GM12878 (cell line): ENCODE data around the gene MT1E. TPM values are rescaled to one million over a fixed set of nuclear protein-coding genes. Genes with fewer than 3 reads are reported as not detected.

Experiments used
- ATAC-seq: fragments of 200-7000 bp; cut with Tn5 transposase; 3 replicates; pipeline ENCODE4 v1.9.1; 2020; ENCODE audit warnings: mild to moderate bottlenecking, moderate library complexity
- BruUV-seq: library from RNA; stranded (reverse); fragments of 400-500 nt; replicated peaks from 2 replicates; lab custom pipeline; 2021; lab: Mats Ljungman, UMichigan
- CTCF ChIA-PET: fragments of 300-600 bp; sonication (Branson Sonifier 250); formaldehyde crosslinking; extraction: SDS; loops from one replicate; lab custom pipeline; 2021; ENCODE audit warnings: inconsistent platforms; lab: Yijun Ruan, JAX
- POLR2A ChIA-PET: fragments of 350-600 bp; formaldehyde crosslinking; extraction: SDS; loops from one replicate; lab custom pipeline; 2021; ENCODE audit warnings: inconsistent platforms; lab: Charles Lee
- RAD21 ChIA-PET: fragments of 300-600 bp; sonication (Branson Sonifier 250); formaldehyde crosslinking; loops from one replicate; lab custom pipeline; 2023; ENCODE audit warnings: antibody characterized with exemption; ENCODE audit not compliant: unreplicated experiment; lab: Charles Lee
- SMC1A ChIA-PET: fragments of 300-600 bp; sonication (Branson Sonifier 250); formaldehyde crosslinking; loops from one replicate; lab custom pipeline; 2023; ENCODE audit not compliant: unreplicated experiment, uncharacterized antibody; lab: Charles Lee
- DNase-seq: peaks from one replicate; pipeline ENCODE4 v3.0.0-alpha.2; 2011; ENCODE audit warnings: low read depth, low spot score
- FAIRE-seq: peaks from 3 replicates; lab custom pipeline; 2011; peaks lifted over from hg19 to GRCh38; lab: Jason Lieb, UNC
- H2AFZ ChIP-seq: 2 replicates; pipeline ENCODE4 v1.6.0; 2011; ENCODE audit warnings: low read depth, low read length, control low read depth; ENCODE audit not compliant: control insufficient read depth
- H3K27ac ChIP-seq: 2 replicates; pipeline ENCODE4 v1.5.1; 2011; ENCODE audit warnings: control low read depth; ENCODE audit not compliant: control insufficient read depth, insufficient read depth
- H3K27me3 ChIP-seq, 2 experiments: replicated peaks in 1 of 2; 2 replicates each; pipeline versions ENCODE4 v1.6.0 to v1.6.1; 2011; ENCODE audit warnings: low read length in 1 of 2; ENCODE audit not compliant: control insufficient read depth in 2 of 2, insufficient read depth in 2 of 2
- H3K36me3 ChIP-seq, 2 experiments: 2 replicates each; pipeline ENCODE4 v1.5.1; 2011; ENCODE audit warnings: low read length in 1 of 2; ENCODE audit not compliant: control insufficient read depth in 2 of 2, insufficient read depth in 2 of 2
- H3K4me1 ChIP-seq: 2 replicates; pipeline ENCODE4 v1.6.1; 2011; ENCODE audit warnings: mild to moderate bottlenecking, low read length, moderate library complexity, mixed read lengths; ENCODE audit not compliant: control insufficient read depth, insufficient read depth
- H3K4me2 ChIP-seq: 2 replicates; pipeline ENCODE4 v1.6.0; 2011; ENCODE audit warnings: control low read depth; ENCODE audit not compliant: control insufficient read depth, insufficient read depth
- H3K4me3 ChIP-seq: fragments of 200-600 bp; sonication (generic); 2 replicates; pipeline ENCODE4 v1.5.1; 2016
- H3K79me2 ChIP-seq: 2 replicates; pipeline ENCODE4 v1.6.0; 2011; ENCODE audit warnings: low read length; ENCODE audit not compliant: control insufficient read depth, insufficient read depth
- H3K9ac ChIP-seq: 2 replicates; pipeline ENCODE4 v1.8.0; 2011; ENCODE audit warnings: low read length, control low read depth, mixed read lengths; ENCODE audit not compliant: control insufficient read depth, insufficient read depth
- H3K9me3 ChIP-seq: replicated peaks from 3 replicates; pipeline ENCODE4 v1.5.1; 2011; ENCODE audit warnings: mild to moderate bottlenecking, low read length; ENCODE audit not compliant: control insufficient read depth, insufficient read depth
- H4K20me1 ChIP-seq: 2 replicates; pipeline ENCODE4 v1.6.0; 2011; ENCODE audit not compliant: control insufficient read depth, insufficient read depth
- CEBPB ChIP-seq, 2 experiments: fragments of 150-350 bp in 1 of 2; IDR thresholded peaks; 2 replicates each; pipeline ENCODE4 v1.6.1; 2012 to 2014; ENCODE audit warnings: low read depth in 2 of 2, low read length in 2 of 2, borderline replicate concordance in 1 of 2, inconsistent platforms in 1 of 2
- CHD2 ChIP-seq: IDR thresholded peaks from 2 replicates; pipeline ENCODE4 v1.6.1; 2011; ENCODE audit warnings: low read depth, low read length, improper control_type of control experiment, borderline replicate concordance
- CREB1 ChIP-seq: IDR thresholded peaks from 2 replicates; pipeline ENCODE4 v1.6.1; 2012; ENCODE audit warnings: low read depth, mild to moderate bottlenecking, inconsistent platforms
- ESRRA ChIP-seq: IDR thresholded peaks from 2 replicates; pipeline ENCODE4 v1.6.1; 2012; ENCODE audit warnings: mild to moderate bottlenecking, low read length, improper control_type of control experiment
- NBN ChIP-seq: fragments of 450-650 bp; IDR thresholded peaks from 2 replicates; pipeline ENCODE4 v1.6.1; 2016
- SIX5 ChIP-seq: IDR thresholded peaks from 2 replicates; pipeline ENCODE4 v1.6.1; 2011; ENCODE audit warnings: mild to moderate bottlenecking, low read depth, low read length, moderate library complexity; ENCODE audit not compliant: severe bottlenecking
- SMARCA5 ChIP-seq: fragments of 450-650 bp; IDR thresholded peaks from 2 replicates; pipeline ENCODE4 v1.6.1; 2017; ENCODE audit warnings: mild to moderate bottlenecking
- SP1 ChIP-seq: IDR thresholded peaks from one replicate; pipeline ENCODE4 v1.6.1; 2011; ENCODE audit warnings: low read depth, low read length
- SREBF1 ChIP-seq: IDR thresholded peaks from 2 replicates; pipeline ENCODE4 v1.6.1; 2012; ENCODE audit warnings: mild to moderate bottlenecking, low read length
- TARDBP ChIP-seq: IDR thresholded peaks from 2 replicates; pipeline ENCODE4 v1.6.1; 2016; ENCODE audit warnings: borderline replicate concordance
- YBX1 ChIP-seq: fragments of 450-650 bp; IDR thresholded peaks from 2 replicates; pipeline ENCODE4 v1.6.1; 2016; ENCODE audit warnings: antibody characterized with exemption
- YY1 ChIP-seq: IDR thresholded peaks from 2 replicates; pipeline ENCODE4 v1.6.1; 2011; ENCODE audit warnings: low read depth, mild to moderate bottlenecking, low read length
- ZNF207 ChIP-seq: fragments of 450-650 bp; IDR thresholded peaks from 2 replicates; pipeline ENCODE4 v1.6.1; 2014; ENCODE audit warnings: antibody characterized with exemption, mild to moderate bottlenecking, borderline replicate concordance
- ZNF622 ChIP-seq: fragments of 450-650 bp; IDR thresholded peaks from 2 replicates; pipeline ENCODE4 v1.6.1; 2017; ENCODE audit warnings: mild to moderate bottlenecking, inconsistent platforms
- WGBS: methylation state at CpG from one replicate; pipeline ENCODE4 v1.1.6; 2016; ENCODE audit warnings: low lambda C conversion rate; ENCODE audit not compliant: insufficient replicate concordance, insufficient coverage; ENCODE audit errors: missing lambda C conversion rate; 5-methylcytosine and 5-hydroxymethylcytosine counted together
- in situ Hi-C: fragments of 300-500 bp; cut with MboI; formaldehyde crosslinking; loops from 9 replicates; pipeline ENCODE4 v1.14.3; 2018; ENCODE audit warnings: mixed read lengths
- intact Hi-C: fragments of 100-400 bp; cut with micrococcal nuclease; formaldehyde crosslinking; loops from one replicate; pipeline ENCODE4 v1.14.2; 2022; ENCODE audit not compliant: unreplicated experiment
- polyA plus RNA-seq, 11 experiments: library from polyadenylated mRNA; depleted of rRNA in 4 of 11; unstranded in 6 of 11; stranded (reverse) in 5 of 11; fragments of >200 nt; fragmentation: Nextera tagmentation in 4 of 11; fragmentation: Illumina TruSeq in 1 of 11; extraction: Ambion mirVana in 4 of 11; extraction: Trizol in 1 of 11; gene quantifications; 1 replicate in 1 of 11; 2 replicates in 10 of 11; pipeline versions ENCODE4 v1.2.1 to v1.2.3, GENCODE V29; 2011 to 2016; ENCODE audit warnings: inconsistent platforms in 2 of 11, missing spikeins in 2 of 11, low read depth in 1 of 11
- total RNA-seq, 4 experiments: library from RNA; depleted of rRNA in 3 of 4; stranded (reverse); fragments of >200 nt in 3 of 4; fragmentation: Illumina TruSeq in 1 of 4; extraction: Trizol in 1 of 4; gene quantifications; 2 replicates each; pipeline versions ENCODE4 v1.2.1 to v1.2.3, GENCODE V29; 2013 to 2021
- TF ChIP-seq, protein P1 (sequence below): fragments of 450-650 bp; IDR thresholded peaks from 2 replicates; pipeline ENCODE4 v1.6.1; 2017; ENCODE audit warnings: borderline replicate concordance

MT1E gene
- total and polyA plus RNA-seq, 10 of the 15 experiments (the other 5 are each of a cell fraction or from before 2014, with no cell fraction given) = 5.8 to 22.3 (median 16.5) TPM

DNA sequence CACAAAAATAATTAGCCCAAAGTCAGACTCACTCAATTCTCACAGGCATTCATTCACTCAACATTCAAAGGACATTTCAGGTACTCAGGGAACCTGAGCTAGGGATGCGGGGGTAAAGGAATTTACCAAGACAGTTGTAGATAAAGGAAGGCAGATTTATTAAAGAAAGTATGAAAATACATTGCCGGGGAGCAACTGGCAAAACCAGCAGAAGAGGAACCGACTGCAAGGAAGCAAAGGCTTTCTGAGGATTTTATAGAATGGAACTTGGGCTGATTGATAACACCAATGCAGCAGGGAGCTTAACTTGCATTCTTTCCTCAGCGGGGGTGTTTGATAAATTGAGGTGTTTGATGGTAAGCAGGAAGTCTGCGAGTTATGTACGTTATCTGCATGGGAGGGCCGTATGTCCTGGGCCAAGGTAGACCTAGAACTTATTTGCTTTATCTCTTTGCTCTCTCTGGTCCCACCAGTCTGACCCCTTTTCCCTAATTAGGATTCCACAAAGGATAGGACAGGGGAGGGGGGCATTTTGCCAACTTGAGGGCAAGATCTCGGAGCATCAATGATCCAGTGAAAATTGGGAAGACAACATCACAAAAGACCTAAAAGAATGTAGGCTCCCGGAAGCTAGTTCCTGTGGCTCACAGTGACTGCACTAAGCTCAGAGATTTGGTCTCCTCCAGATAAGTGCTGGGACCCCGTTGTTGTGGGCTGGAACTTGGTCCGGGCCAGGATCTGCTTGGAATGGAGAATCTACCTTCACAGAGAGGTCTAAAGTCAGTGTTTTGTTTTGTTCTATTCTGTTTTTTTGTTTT lies 42.0 kb upstream of the MT1E start (continued):
- TF ChIP-seq, protein P1, sequence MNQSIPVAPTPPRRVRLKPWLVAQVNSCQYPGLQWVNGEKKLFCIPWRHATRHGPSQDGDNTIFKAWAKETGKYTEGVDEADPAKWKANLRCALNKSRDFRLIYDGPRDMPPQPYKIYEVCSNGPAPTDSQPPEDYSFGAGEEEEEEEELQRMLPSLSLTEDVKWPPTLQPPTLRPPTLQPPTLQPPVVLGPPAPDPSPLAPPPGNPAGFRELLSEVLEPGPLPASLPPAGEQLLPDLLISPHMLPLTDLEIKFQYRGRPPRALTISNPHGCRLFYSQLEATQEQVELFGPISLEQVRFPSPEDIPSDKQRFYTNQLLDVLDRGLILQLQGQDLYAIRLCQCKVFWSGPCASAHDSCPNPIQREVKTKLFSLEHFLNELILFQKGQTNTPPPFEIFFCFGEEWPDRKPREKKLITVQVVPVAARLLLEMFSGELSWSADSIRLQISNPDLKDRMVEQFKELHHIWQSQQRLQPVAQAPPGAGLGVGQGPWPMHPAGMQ = no peak

DNA sequence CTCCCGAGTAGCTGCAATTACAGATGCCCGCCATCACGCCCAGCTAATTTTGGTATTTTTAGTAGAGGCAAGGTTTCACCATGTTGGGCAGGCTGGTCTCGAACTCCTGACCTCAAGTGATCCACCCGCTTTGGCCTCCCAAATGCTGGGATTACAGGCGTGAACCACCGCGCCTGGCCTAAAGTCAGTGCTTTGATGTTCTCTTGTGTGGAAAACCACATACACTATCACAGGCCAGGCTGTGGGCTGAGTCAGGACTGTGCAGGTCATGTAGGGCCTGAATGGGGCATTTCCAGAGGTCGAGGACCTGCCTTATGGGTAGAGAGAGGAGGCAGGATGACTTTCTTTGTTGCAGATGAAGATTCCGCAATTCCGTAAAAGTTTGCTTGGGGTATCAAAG lies 41.3 kb upstream of the MT1E start:
- in situ Hi-C loops = no loop called here
- WGBS = 43% methylated on average over 11 of the region's 11 CpGs
- FAIRE-seq = no peak

More for the DNA sequence above, 41.3 kb upstream of the MT1E start:
- H3K4me3 ChIP-seq = no peak overlapping the region
- no peaks in the 10 kb centered on the region for H3K4me1 ChIP-seq
- no peak overlapping the region for H2AFZ ChIP-seq
- no peaks in the 10 kb centered on the region for H3K36me3 ChIP-seq
- no peaks in the 10 kb centered on the region for H3K9me3 ChIP-seq
- H4K20me1 ChIP-seq = no peaks in the 10 kb centered on the region
- no peak for TF ChIP-seq SP1
- no peak for TF ChIP-seq YY1
- TF ChIP-seq CEBPB (IDR thresholded peaks at IDR 0.05; ENCODE audit: borderline replicate concordance in 1 of 2, low read depth in 2 of 2, low read length in 2 of 2) = no peak
- TF ChIP-seq SREBF1 = no peak
- TF ChIP-seq SMARCA5 = no peak
- no peak for TF ChIP-seq SIX5
- no peak for TF ChIP-seq ESRRA
- TF ChIP-seq ZNF207 = no peak
- TF ChIP-seq NBN = no peak
- TF ChIP-seq ZNF622 = no peak
- TF ChIP-seq CREB1 = no peak
- TF ChIP-seq, protein P1 = no peak
- TF ChIP-seq TARDBP = no peak
- no peak for TF ChIP-seq CHD2
- no peak for TF ChIP-seq YBX1
- TF ChIP-seq, all 136 proteins: peak for 0
- ATAC-seq (no peak), DNase-seq (no peak)
- Histone ChIP-seq H3K79me2 (no peaks in the 10 kb centered on the region), H3K4me2 (no peak overlapping the region), H3K27me3 (peaks cover 2 to 4% of the 10 kb centered on the region in 2 experiments; a peak in 3 of 4 replicates), H3K27ac (no peak overlapping the region), H3K9ac (no peak overlapping the region)
- intact Hi-C loops = no loop called here
- CTCF ChIA-PET = no interaction called here
- POLR2A ChIA-PET = no interaction called here
- SMC1A ChIA-PET = interaction anchor here (0.6 to 1.6 kb wide), 2 partner anchors 13 to 118 kb away, joined by 3 to 4 read pairs; no protein-coding TSS in a partner anchor
- RAD21 ChIA-PET = no interaction called here
- no TSS peak for BruUV-seq
